ENCODE measurements around the gene RFESD.
A peak's percentile ranks its signal among the peaks of the same experiment; 100 is the strongest.
"Not testable (repeated sequence)": the region's sequence is repeated elsewhere in the genome, so short reads cannot be mapped to it uniquely, and the experiment has no call there.

Gene RFESD

GRCh38 chr5:95638632-95639031 is 7.9 kb upstream of the RFESD start:
- Histone ChIP-seq H3K27ac (no peak overlapping the region), H3K4me3 (no peak overlapping the region)
- no peak for TF ChIP-seq CTCF (IDR thresholded peaks at IDR 0.05)
- DNase-seq (ENCODE audit: low spot score) = no peak

GRCh38 chr5:95641741-95642220 is 4.8 kb upstream of the RFESD start:
- no peak for DNase-seq (ENCODE audit: low spot score)
- no peak for TF ChIP-seq CTCF (IDR thresholded peaks at IDR 0.05)

GRCh38 chr5:95643152-95643551 is 3.4 kb upstream of the RFESD start:
- no peak for DNase-seq (ENCODE audit: low spot score)
- no peak for TF ChIP-seq CTCF (IDR thresholded peaks at IDR 0.05)
- Histone ChIP-seq H3K4me3 (no peak overlapping the region), H3K27ac (no peak overlapping the region)

More at GRCh38 chr5:95641741-95642220, 4.8 kb upstream of the RFESD start:
- no peak overlapping the region for H3K4me3 ChIP-seq
- no peak overlapping the region for H3K27ac ChIP-seq

- Histone ChIP-seq H3K27ac (peak overlapping the region in 1 of 2 donors; percentile 48), H3K4me3 (no peak overlapping the region)
- peak; percentile 42 for TF ChIP-seq CTCF (IDR thresholded peaks at IDR 0.05)
- no peak for DNase-seq (ENCODE audit: low spot score)
Measured at GRCh38 chr5:95644351-95645042, 2.1 kb upstream of the RFESD start.

GRCh38 chr5:95646226-95646568 is 380 bp upstream of the RFESD start:
- DNase-seq (ENCODE audit: low spot score) = not testable (repeated sequence)
- peak overlapping the region; percentile 86 to 90 for H3K27ac ChIP-seq

GRCh38 chr5:95647886-95648860 is 1.6 kb downstream of the RFESD start:
- no peak for TF ChIP-seq CTCF (IDR thresholded peaks at IDR 0.05)
- peak overlapping the region; percentile 65 for H3K4me3 ChIP-seq
- peak overlapping the region in 1 of 2 donors; percentile 90 for H3K27ac ChIP-seq
- DNase-seq (ENCODE audit: low spot score) = no peak

More at GRCh38 chr5:95646226-95646568, 380 bp upstream of the RFESD start:
- H3K4me3 ChIP-seq = peak overlapping the region; percentile 65

GRCh38 chr5:95649274-95649673 is 2.7 kb downstream of the RFESD start:
- no peak for DNase-seq (ENCODE audit: low spot score)
- H3K27ac ChIP-seq = no peak overlapping the region
- TF ChIP-seq CTCF (IDR thresholded peaks at IDR 0.05) = no peak

More at GRCh38 chr5:95649274-95649673, 2.7 kb downstream of the RFESD start:
- no peak overlapping the region for H3K4me3 ChIP-seq

All from coronary artery (tissue), 2 donors.